ENCODE data around the gene CNOT6. TPM values are rescaled to one million over a fixed set of nuclear protein-coding genes. Genes with fewer than 3 reads are reported as not detected.
"Not testable (repeated sequence)": the region's sequence is repeated elsewhere in the genome, so short reads cannot be mapped to it uniquely, and the experiment has no call there.

The CNOT6 gene
- total RNA-seq, 1 experiment from 2014 or later: 20.1 TPM

GRCh38 chr5:180495292-180495691, 1.1 kb downstream of the CNOT6 start:
- Histone ChIP-seq H3K36me3 (ENCODE audit: insufficient read depth, low read length) (peaks cover 24% of the 10 kb centered on the region), H3K9me3 (ENCODE audit: low read length) (no peaks in the 10 kb centered on the region), H3K4me1 (ENCODE audit: low read length) (peaks cover 22% of the 10 kb centered on the region), H3K4me2 (ENCODE audit: low read depth, low read length, poor library complexity, severe bottlenecking) (peak overlapping the region; percentile 89), H3K4me3 (ENCODE audit: low read length) (peak overlapping the region; percentile 90), H3K9ac (ENCODE audit: low read length) (peak overlapping the region; percentile 97), H2AFZ (ENCODE audit: low read length) (no peak overlapping the region), H3K9me2 (replicated peaks; ENCODE audit: insufficient read depth, low read length) (no peaks in the 10 kb centered on the region), H4K20me1 (ENCODE audit: insufficient read depth, low read depth, low read length) (0 out of 2 replicates have a peak, but pooled peaks cover 9% of the 10 kb centered on the region), H3K79me2 (ENCODE audit: low read length) (peaks cover 60% of the 10 kb centered on the region), H3K27me3 (ENCODE audit: low read length) (no peaks in the 10 kb centered on the region), H3K27ac (ENCODE audit: low read length) (no peak overlapping the region)
- peak; percentile 55 for DNase-seq

- Histone ChIP-seq H3K27ac (ENCODE audit: low read length) (no peak overlapping the region), H3K27me3 (ENCODE audit: low read length) (no peaks in the 10 kb centered on the region), H3K9me2 (replicated peaks; ENCODE audit: insufficient read depth, low read length) (no peaks in the 10 kb centered on the region), H3K9me3 (ENCODE audit: low read length) (no peaks in the 10 kb centered on the region), H3K9ac (ENCODE audit: low read length) (0 out of 2 replicates have a peak overlapping the region, but pooled peaks have one; percentile 97), H3K79me2 (ENCODE audit: low read length) (peaks cover 68% of the 10 kb centered on the region), H3K4me2 (ENCODE audit: low read depth, low read length, poor library complexity, severe bottlenecking) (peak overlapping the region; percentile 89), H3K4me1 (ENCODE audit: low read length) (peaks cover 22% of the 10 kb centered on the region), H3K36me3 (ENCODE audit: insufficient read depth, low read length) (peaks cover 24% of the 10 kb centered on the region), H3K4me3 (ENCODE audit: low read length) (peak overlapping the region; percentile 90), H4K20me1 (ENCODE audit: insufficient read depth, low read depth, low read length) (0 out of 2 replicates have a peak, but pooled peaks cover 9% of the 10 kb centered on the region), H2AFZ (ENCODE audit: low read length) (no peak overlapping the region)
- DNase-seq: no peak
These were observed 2.0 kb downstream of the CNOT6 start for GRCh38 chr5:180495991-180496741.

- not testable (repeated sequence) for DNase-seq; H4K20me1 ChIP-seq (ENCODE audit: insufficient read depth, low read depth, low read length)
- peaks cover 22% of the 10 kb centered on the region for H3K4me1 ChIP-seq (ENCODE audit: low read length)
These were observed 2.6 kb downstream of the CNOT6 start for GRCh38 chr5:180496806-180497205.

GRCh38 chr5:180497865-180498264, 3.7 kb downstream of the CNOT6 start:
- DNase-seq; H3K27me3 ChIP-seq (ENCODE audit: low read length); H3K27ac ChIP-seq (ENCODE audit: low read length); H3K4me3 ChIP-seq (ENCODE audit: low read length); H2AFZ ChIP-seq (ENCODE audit: low read length); H3K9ac ChIP-seq (ENCODE audit: low read length); H4K20me1 ChIP-seq (ENCODE audit: insufficient read depth, low read depth, low read length); H3K4me2 ChIP-seq (ENCODE audit: low read depth, low read length, poor library complexity, severe bottlenecking); H3K9me3 ChIP-seq (ENCODE audit: low read length); H3K9me2 ChIP-seq (replicated peaks; ENCODE audit: insufficient read depth, low read length): not testable (repeated sequence)
- Histone ChIP-seq H3K79me2 (ENCODE audit: low read length) (peaks cover 85% of the 10 kb centered on the region), H3K4me1 (ENCODE audit: low read length) (peaks cover 22% of the 10 kb centered on the region), H3K36me3 (ENCODE audit: insufficient read depth, low read length) (peaks cover 24% of the 10 kb centered on the region)

More at GRCh38 chr5:180496806-180497205, 2.6 kb downstream of the CNOT6 start:
- H3K9me2 ChIP-seq (replicated peaks; ENCODE audit: insufficient read depth, low read length); H2AFZ ChIP-seq (ENCODE audit: low read length); H3K9me3 ChIP-seq (ENCODE audit: low read length); H3K4me2 ChIP-seq (ENCODE audit: low read depth, low read length, poor library complexity, severe bottlenecking); H3K4me3 ChIP-seq (ENCODE audit: low read length); H3K27me3 ChIP-seq (ENCODE audit: low read length); H3K9ac ChIP-seq (ENCODE audit: low read length); H3K27ac ChIP-seq (ENCODE audit: low read length): not testable (repeated sequence)
- Histone ChIP-seq H3K36me3 (ENCODE audit: insufficient read depth, low read length) (peaks cover 24% of the 10 kb centered on the region), H3K79me2 (ENCODE audit: low read length) (peaks cover 75% of the 10 kb centered on the region)

GRCh38 chr5:180498378-180498777, 4.2 kb downstream of the CNOT6 start:
- no peaks in the 10 kb centered on the region for H3K9me2 ChIP-seq (replicated peaks; ENCODE audit: insufficient read depth, low read length)
- H3K27ac ChIP-seq (ENCODE audit: low read length): no peak overlapping the region
- no peak overlapping the region for H2AFZ ChIP-seq (ENCODE audit: low read length)
- H3K4me1 ChIP-seq (ENCODE audit: low read length): peaks cover 18% of the 10 kb centered on the region
- peaks cover 91% of the 10 kb centered on the region for H3K79me2 ChIP-seq (ENCODE audit: low read length)
- DNase-seq: no peak
- H3K4me2 ChIP-seq (ENCODE audit: low read depth, low read length, poor library complexity, severe bottlenecking): no peak overlapping the region
- H3K4me3 ChIP-seq (ENCODE audit: low read length): no peak overlapping the region
- no peaks in the 10 kb centered on the region for H3K9me3 ChIP-seq (ENCODE audit: low read length)
- no peak overlapping the region for H3K9ac ChIP-seq (ENCODE audit: low read length)
- H3K27me3 ChIP-seq (ENCODE audit: low read length): no peaks in the 10 kb centered on the region
- 0 out of 2 replicates have a peak, but pooled peaks cover 9% of the 10 kb centered on the region for H4K20me1 ChIP-seq (ENCODE audit: insufficient read depth, low read depth, low read length)
- peaks cover 24% of the 10 kb centered on the region for H3K36me3 ChIP-seq (ENCODE audit: insufficient read depth, low read length)

GRCh38 chr5:180499684-180500083, 5.5 kb downstream of the CNOT6 start:
- Histone ChIP-seq H3K79me2 (ENCODE audit: low read length) (peaks cover 100% of the 10 kb centered on the region), H3K9ac (ENCODE audit: low read length) (no peak overlapping the region), H3K9me2 (replicated peaks; ENCODE audit: insufficient read depth, low read length) (no peaks in the 10 kb centered on the region), H4K20me1 (ENCODE audit: insufficient read depth, low read depth, low read length) (0 out of 2 replicates have a peak, but pooled peaks cover 9% of the 10 kb centered on the region), H3K36me3 (ENCODE audit: insufficient read depth, low read length) (peaks cover 30% of the 10 kb centered on the region), H3K27me3 (ENCODE audit: low read length) (no peaks in the 10 kb centered on the region), H3K27ac (ENCODE audit: low read length) (no peak overlapping the region), H3K4me1 (ENCODE audit: low read length) (peaks cover 13% of the 10 kb centered on the region), H2AFZ (ENCODE audit: low read length) (no peak overlapping the region), H3K4me2 (ENCODE audit: low read depth, low read length, poor library complexity, severe bottlenecking) (no peak overlapping the region), H3K4me3 (ENCODE audit: low read length) (no peak overlapping the region), H3K9me3 (ENCODE audit: low read length) (no peaks in the 10 kb centered on the region)
- DNase-seq: no peak

GRCh38 chr5:180500300-180500699, 6.1 kb downstream of the CNOT6 start:
- H3K9me2 ChIP-seq (replicated peaks; ENCODE audit: insufficient read depth, low read length); H3K4me2 ChIP-seq (ENCODE audit: low read depth, low read length, poor library complexity, severe bottlenecking); H3K27me3 ChIP-seq (ENCODE audit: low read length); H4K20me1 ChIP-seq (ENCODE audit: insufficient read depth, low read depth, low read length); H3K27ac ChIP-seq (ENCODE audit: low read length); H3K9ac ChIP-seq (ENCODE audit: low read length); H2AFZ ChIP-seq (ENCODE audit: low read length); DNase-seq; H3K9me3 ChIP-seq (ENCODE audit: low read length); H3K4me3 ChIP-seq (ENCODE audit: low read length): not testable (repeated sequence)
- peaks cover 97% of the 10 kb centered on the region for H3K79me2 ChIP-seq (ENCODE audit: low read length)
- peaks cover 30% of the 10 kb centered on the region for H3K36me3 ChIP-seq (ENCODE audit: insufficient read depth, low read length)
- peaks cover 10% of the 10 kb centered on the region for H3K4me1 ChIP-seq (ENCODE audit: low read length)

GRCh38 chr5:180507661-180508060, 13.5 kb downstream of the CNOT6 start:
- H3K9me2 ChIP-seq (replicated peaks; ENCODE audit: insufficient read depth, low read length): no peaks in the 10 kb centered on the region
- H3K27ac ChIP-seq (ENCODE audit: low read length): no peak overlapping the region
- peaks cover 90% of the 10 kb centered on the region for H3K79me2 ChIP-seq (ENCODE audit: low read length)
- H3K27me3 ChIP-seq (ENCODE audit: low read length): no peaks in the 10 kb centered on the region
- H3K4me3 ChIP-seq (ENCODE audit: low read length): no peak overlapping the region
- H4K20me1 ChIP-seq (ENCODE audit: insufficient read depth, low read depth, low read length): 0 out of 2 replicates have a peak, but pooled peaks cover 11% of the 10 kb centered on the region
- H3K4me1 ChIP-seq (ENCODE audit: low read length): no peaks in the 10 kb centered on the region
- H3K9ac ChIP-seq (ENCODE audit: low read length): no peak overlapping the region
- DNase-seq: no peak
- H3K36me3 ChIP-seq (ENCODE audit: insufficient read depth, low read length): peaks cover 6% of the 10 kb centered on the region; the same call in 1 of the 2 replicates
- H2AFZ ChIP-seq (ENCODE audit: low read length): no peak overlapping the region
- no peak overlapping the region for H3K4me2 ChIP-seq (ENCODE audit: low read depth, low read length, poor library complexity, severe bottlenecking)
- no peaks in the 10 kb centered on the region for H3K9me3 ChIP-seq (ENCODE audit: low read length)

Measured in Karpas-422 (cell line).